T-helper 2 cell treated with Interferon-gamma antibody and Interleukin-4, amounts not matched to agents 5 μg/mL and 100 μg/mL, for 36 hours (primary cell): ENCODE data around the gene TPBGL.

Experiments used
- DNase-seq: peaks from one replicate; pipeline ENCODE4 v3.0.0; 2021; ENCODE audit warnings: low spot score
- H3K27ac Mint-ChIP-seq: one replicate; pipeline ENCODE4 v1.8.0; 2021; ENCODE audit warnings: mild to moderate bottlenecking, mixed read lengths
- H3K27me3 Mint-ChIP-seq: one replicate; pipeline ENCODE4 v1.8.0; 2021; ENCODE audit warnings: low read depth, mixed read lengths
- H3K36me3 Mint-ChIP-seq: one replicate; pipeline ENCODE4 v1.8.0; 2021; ENCODE audit warnings: low read depth, mixed read lengths
- H3K4me1 Mint-ChIP-seq: one replicate; pipeline ENCODE4 v1.8.0; 2021; ENCODE audit warnings: low read depth, mixed read lengths
- H3K4me3 Mint-ChIP-seq: one replicate; pipeline ENCODE4 v1.8.0; 2022; ENCODE audit warnings: mild to moderate bottlenecking, moderate library complexity, mixed read lengths
- H3K9me3 Mint-ChIP-seq: one replicate; pipeline ENCODE4 v1.8.0; 2021; ENCODE audit warnings: mixed read lengths

The TPBGL gene

DNA sequence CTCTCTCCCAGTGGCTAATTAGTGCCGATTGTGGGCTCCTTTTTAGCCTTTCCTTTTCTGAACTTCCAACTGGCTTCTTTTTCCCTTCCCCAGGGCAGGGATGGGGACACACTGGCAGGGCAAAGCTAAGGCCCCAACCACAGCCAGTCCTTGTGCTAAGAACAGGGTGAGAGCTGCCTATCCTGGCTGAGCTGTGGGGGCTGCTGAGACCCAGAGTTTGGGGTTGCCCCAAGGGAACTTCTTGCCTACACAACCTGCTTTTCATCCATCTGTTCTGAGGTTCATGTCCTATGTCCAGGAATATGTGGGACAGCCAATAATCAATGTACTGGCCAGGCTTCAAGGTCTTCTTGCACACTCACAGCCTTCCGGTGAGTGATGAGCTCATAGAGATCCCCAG is 10.0 kb upstream of the TPBGL start:
- H3K27ac Mint-ChIP-seq: no peak overlapping the region
- H3K4me3 Mint-ChIP-seq: no peak overlapping the region
- H3K9me3 Mint-ChIP-seq: no peaks in the 10 kb centered on the region
- H3K36me3 Mint-ChIP-seq: no peaks in the 10 kb centered on the region
- no peak for DNase-seq
- no peaks in the 10 kb centered on the region for H3K27me3 Mint-ChIP-seq
- no peaks in the 10 kb centered on the region for H3K4me1 Mint-ChIP-seq

DNA sequence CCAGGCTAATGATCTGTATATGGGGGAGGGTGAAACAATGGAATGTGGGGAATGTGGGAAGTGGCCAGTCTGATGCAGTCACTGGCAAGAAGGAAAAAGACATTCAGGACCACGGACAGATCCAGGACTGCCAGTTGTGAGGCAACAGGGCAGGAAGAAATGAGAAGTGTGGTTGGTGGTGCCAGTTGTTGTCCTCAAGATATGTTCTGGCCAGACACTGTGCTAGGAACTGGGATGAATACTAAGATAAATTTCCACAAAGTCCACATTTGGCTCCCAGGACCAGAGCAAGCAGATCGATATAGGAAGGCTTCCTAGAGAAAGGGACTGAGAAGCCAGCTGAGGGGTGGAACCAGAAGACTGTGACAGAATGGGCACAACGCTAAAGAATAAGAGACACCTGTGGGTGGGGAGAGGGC is 6.8 kb upstream of the TPBGL start:
- no peak for DNase-seq
- Mint-ChIP-seq H3K4me1 (no peaks in the 10 kb centered on the region), H3K27ac (no peak overlapping the region), H3K27me3 (peaks cover 7% of the 10 kb centered on the region), H3K9me3 (no peaks in the 10 kb centered on the region), H3K4me3 (no peak overlapping the region), H3K36me3 (no peaks in the 10 kb centered on the region)

DNA sequence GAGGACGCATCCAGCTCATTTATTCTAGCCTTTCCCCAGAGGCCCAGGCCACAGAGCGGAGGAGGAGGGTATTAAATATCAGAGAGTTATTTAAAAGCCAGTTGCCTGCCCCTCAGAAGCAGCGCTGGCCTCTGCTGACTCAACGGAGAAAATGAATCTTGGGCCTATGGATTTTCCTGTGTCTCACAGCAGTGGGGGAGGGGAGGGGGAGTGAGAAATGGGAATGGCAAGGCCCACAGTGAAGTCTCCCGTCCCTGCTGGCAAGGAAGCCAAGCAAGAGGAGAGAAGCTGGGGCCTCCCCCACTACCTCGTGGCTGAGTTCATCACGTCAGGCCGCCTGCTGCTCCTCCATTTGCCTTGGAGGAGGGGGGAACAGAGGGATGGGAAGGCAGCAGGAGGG is 4.5 kb upstream of the TPBGL start:
- Mint-ChIP-seq H3K27ac (no peak overlapping the region), H3K4me3 (no peak overlapping the region), H3K4me1 (no peaks in the 10 kb centered on the region), H3K9me3 (no peaks in the 10 kb centered on the region), H3K27me3 (peaks cover 23% of the 10 kb centered on the region), H3K36me3 (no peaks in the 10 kb centered on the region)
- no peak for DNase-seq

DNA sequence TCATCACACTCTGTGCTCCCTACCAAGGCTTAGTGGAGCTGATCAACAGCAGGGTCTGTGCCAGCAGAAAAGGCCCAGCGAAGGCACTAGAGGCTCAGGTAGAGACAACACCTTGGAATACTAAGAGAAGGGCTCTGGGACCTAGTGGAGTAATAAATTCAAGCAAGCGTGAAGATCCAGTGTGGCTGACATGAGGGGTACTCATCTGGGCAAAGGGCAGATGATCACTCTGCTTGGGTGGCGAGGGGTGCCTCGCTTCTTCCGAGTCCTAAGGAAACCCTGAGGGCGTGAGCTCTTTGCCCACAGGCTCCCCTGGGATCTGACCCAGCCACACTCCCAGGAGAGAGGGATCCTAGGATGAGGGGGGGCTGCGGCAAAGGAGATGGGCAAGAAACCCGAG is 3.5 kb upstream of the TPBGL start:
- Mint-ChIP-seq H3K4me1 (no peaks in the 10 kb centered on the region), H3K4me3 (no peak overlapping the region), H3K36me3 (no peaks in the 10 kb centered on the region), H3K9me3 (no peaks in the 10 kb centered on the region), H3K27ac (no peak overlapping the region), H3K27me3 (peaks cover 24% of the 10 kb centered on the region)
- DNase-seq: no peak

DNA sequence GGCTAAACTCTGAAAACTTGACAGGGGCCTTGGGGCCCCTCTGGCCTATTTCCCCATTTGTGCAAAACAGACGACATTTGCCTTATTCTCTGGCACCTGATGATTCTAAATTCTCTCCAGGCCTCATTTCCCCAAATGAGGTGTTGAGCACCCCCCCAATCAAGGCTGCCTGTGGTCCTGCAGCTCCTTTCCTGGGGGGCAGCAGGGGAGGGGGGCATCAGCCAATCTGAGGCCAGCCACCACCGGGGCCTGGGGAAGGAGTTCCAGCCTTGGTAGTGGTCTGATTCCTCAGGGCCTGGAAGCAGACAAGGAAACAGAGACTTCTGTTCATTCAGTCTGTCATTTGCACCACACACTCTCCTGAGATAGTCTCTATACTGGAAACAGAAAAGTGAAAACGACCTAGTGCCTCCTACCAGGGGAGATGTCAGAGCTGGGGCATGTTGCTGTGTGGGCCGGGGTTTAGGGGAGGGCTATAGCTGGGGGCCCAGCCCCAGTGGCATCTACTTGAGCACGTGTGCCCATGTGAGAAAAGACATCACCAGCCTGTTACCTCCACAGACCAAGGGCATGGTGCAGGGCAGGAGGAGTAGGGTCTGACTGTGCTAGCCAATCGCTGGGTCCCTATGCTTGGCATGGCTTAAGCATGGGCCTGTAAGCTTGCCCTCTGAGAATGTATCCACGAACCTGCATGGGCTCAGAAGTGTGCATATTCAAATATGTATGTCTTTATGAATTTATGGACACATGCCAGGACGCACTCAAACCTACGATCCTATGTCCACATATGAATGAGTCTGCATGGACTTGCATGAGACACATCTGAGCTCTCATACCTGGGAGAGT is 1.8 kb upstream of the TPBGL start:
- no peaks in the 10 kb centered on the region for H3K36me3 Mint-ChIP-seq
- no peak overlapping the region for H3K27ac Mint-ChIP-seq
- H3K27me3 Mint-ChIP-seq: peaks cover 42% of the 10 kb centered on the region
- H3K4me3 Mint-ChIP-seq: peak overlapping the region; percentile 69
- no peaks in the 10 kb centered on the region for H3K9me3 Mint-ChIP-seq
- no peak for DNase-seq
- peaks cover 5% of the 10 kb centered on the region for H3K4me1 Mint-ChIP-seq

DNA sequence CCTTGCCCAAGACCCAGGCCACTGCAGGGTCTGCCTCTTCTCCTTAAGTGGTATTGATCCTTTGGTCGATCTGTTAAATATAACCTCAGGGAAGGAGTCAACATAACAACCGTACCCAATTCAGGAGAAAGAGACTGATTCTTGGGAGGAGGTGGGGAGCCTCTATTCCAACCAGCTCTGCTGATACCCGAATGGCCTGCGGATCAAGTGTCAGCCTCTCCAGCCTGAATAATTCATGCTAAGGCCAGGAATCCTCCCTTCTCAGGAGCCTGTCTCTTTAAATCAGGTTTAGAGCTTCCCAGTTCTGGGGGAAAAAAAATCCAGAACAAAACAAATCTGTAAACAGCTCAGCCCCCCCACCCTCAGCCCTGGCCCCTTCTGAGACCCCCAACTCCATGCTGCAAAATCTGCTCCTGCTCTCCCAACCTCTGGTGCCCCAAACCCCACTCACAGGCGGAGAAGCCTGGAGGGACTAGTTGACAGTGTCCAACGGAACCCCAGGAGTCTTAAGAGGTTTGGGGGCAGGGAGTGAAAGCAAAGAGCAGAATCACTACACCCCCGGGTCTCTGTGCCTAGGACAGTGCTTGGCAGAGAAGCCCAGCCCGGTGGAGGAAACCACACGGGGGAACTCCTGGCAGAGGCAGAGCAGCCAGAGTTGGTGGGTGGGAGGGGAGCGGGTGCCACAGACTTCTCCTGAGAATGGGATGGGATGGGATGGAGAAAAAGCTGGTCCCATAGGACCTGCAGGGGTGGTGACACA is 863 bp upstream of the TPBGL start:
- Mint-ChIP-seq H3K4me3 (peak overlapping the region; percentile 69), H3K9me3 (no peaks in the 10 kb centered on the region), H3K36me3 (no peaks in the 10 kb centered on the region), H3K4me1 (peaks cover 5% of the 10 kb centered on the region), H3K27me3 (peaks cover 46% of the 10 kb centered on the region), H3K27ac (no peak overlapping the region)
- DNase-seq: no peak

DNA sequence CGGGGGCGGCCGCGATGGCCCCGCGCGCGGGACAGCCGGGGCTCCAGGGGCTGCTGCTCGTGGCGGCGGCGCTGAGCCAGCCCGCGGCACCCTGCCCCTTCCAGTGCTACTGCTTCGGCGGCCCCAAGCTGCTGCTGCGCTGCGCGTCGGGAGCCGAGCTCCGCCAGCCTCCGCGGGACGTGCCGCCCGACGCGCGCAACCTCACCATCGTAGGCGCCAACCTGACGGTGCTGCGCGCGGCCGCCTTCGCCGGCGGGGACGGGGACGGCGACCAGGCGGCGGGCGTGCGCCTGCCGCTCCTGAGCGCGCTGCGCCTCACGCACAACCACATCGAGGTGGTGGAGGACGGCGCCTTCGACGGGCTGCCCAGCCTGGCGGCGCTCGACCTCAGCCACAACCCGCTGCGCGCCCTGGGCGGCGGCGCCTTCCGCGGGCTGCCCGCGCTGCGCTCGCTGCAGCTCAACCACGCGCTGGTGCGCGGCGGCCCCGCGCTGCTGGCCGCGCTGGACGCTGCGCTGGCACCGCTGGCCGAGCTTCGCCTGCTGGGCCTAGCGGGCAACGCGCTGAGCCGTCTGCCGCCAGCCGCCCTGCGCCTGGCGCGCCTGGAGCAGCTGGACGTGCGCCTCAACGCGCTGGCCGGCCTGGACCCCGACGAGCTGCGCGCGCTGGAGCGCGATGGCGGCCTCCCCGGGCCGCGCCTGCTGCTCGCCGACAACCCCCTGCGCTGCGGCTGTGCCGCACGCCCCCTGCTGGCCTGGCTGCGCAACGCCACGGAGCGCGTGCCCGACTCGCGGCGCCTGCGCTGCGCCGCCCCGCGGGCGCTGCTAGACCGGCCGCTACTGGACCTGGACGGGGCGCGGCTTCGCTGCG is 697 bp downstream of the TPBGL start:
- no peaks in the 10 kb centered on the region for H3K36me3 Mint-ChIP-seq
- H3K27me3 Mint-ChIP-seq: peaks cover 51% of the 10 kb centered on the region
- peak overlapping the region; percentile 61 for H3K4me3 Mint-ChIP-seq
- no peak overlapping the region for H3K27ac Mint-ChIP-seq
- H3K4me1 Mint-ChIP-seq: peaks cover 5% of the 10 kb centered on the region
- DNase-seq: peak; percentile 89
- H3K9me3 Mint-ChIP-seq: no peaks in the 10 kb centered on the region

DNA sequence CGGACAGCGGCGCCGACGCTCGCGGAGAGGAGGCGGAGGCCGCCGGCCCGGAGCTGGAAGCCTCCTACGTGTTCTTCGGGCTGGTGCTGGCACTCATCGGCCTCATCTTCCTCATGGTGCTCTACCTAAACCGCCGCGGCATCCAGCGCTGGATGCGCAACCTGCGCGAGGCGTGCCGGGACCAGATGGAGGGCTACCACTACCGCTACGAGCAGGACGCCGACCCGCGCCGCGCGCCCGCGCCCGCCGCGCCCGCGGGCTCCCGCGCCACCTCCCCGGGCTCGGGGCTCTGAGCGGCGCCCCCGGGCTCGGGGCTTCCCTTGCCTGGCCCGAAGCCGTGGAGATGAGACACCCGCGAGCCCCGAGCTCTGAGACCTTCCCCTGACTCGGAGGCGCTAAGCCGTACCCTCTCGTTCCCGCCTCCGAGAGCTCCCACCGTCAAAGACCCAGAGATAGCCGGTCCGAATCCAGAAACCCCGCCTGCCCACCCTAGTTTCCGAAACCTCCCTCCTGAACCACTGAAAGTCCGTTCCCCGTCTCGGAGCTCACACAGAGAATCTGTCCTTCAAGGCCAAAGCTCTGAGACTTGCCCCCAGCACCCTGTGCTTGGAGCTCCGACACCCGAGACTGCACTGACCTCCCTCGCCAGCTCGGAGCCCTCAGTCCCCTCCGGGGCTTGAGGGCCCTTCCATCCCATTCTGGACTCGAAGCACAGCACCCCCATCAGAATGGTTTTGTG is 1.5 kb downstream of the TPBGL start:
- Mint-ChIP-seq H3K4me3 (peak overlapping the region; percentile 79), H3K9me3 (no peaks in the 10 kb centered on the region)

DNA sequence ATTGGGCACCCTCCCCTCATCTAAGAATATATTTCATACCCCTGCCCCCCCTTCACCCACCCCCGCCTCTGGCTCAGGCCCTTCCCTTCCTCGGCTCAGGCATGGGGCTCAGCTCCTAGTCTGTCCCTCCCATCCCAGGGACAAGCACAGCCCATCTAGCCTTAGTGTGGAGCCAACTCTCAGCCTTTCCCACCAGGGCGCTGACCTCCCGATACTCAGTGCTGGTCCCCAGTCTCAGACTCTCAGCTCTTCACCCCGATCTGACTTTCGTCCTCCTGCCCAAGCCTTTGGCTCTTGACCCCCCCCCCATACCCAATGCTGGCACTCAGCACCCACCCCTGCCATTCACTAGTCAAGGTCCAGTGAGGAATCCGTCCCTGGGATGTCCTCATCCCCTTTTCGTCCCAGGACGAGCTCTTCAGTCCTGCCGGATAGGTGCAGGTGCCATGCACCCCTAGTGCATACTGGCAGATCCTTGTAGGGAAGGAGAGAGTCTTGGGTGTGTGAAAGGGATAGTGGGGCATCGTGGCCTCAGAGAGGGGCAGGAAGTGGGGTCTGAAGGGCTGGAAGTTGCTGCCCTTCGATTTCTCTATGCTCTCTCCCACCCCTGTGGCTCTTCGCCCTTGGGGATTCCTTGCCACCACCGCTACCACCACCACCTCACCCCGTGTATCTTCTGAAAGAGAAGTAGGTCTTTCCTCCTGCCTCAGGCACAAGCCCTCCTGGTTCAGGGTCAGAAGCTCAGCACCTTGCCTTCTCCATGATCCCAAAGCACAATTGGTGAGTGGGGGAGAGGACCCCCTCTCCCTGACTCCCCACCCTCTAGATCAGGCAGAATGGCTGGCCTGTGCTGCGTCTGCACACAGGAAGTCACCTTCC is 2.4 kb downstream of the TPBGL start:
- Mint-ChIP-seq H3K9me3 (no peaks in the 10 kb centered on the region), H3K4me1 (peaks cover 5% of the 10 kb centered on the region), H3K36me3 (no peaks in the 10 kb centered on the region), H3K27me3 (peaks cover 46% of the 10 kb centered on the region), H3K4me3 (peak overlapping the region; percentile 79), H3K27ac (no peak overlapping the region)
- DNase-seq: no peak

More for the DNA sequence above, 1.5 kb downstream of the TPBGL start:
- H3K36me3 Mint-ChIP-seq: no peaks in the 10 kb centered on the region
- H3K4me1 Mint-ChIP-seq: peaks cover 5% of the 10 kb centered on the region
- DNase-seq: no peak
- H3K27ac Mint-ChIP-seq: peak overlapping the region; percentile 7
- H3K27me3 Mint-ChIP-seq: peaks cover 51% of the 10 kb centered on the region

DNA sequence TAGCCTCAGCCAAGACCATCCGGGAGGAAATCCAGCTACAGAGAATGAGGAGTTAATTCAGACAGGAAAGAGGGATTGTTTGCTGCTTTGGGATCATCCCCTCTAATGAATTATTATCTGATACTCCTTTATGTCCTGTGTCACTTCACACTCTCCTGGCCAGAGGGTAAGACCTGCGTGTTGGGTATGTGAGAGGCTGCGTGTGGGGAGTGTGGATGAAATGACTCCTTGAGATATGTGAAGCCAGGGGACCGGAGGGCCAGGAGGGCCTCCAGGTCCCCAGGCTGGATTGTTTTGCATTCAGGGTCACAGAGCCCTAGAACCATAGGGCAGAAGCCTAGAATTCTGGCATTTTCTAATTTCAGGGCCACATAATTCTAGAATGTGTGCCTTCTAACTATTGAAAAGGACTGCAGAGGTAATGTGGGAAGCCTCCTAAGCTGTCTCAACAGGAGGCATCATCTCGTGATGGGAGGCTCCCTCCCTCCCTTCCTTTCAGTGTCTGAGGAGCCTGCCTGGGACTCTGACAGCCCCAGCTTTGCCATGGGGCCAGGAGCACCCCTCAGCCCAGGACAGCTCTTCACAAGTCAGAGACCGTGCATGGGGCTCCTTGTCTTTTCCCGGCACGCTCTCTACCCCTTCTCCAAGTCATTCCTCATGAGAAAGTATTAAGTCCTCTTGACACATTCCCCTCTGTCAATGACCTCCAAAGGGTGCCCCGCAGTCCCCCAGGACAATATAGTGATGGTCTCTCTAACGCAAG is 3.7 kb downstream of the TPBGL start:
- H3K4me1 Mint-ChIP-seq: peaks cover 8% of the 10 kb centered on the region
- no peak overlapping the region for H3K4me3 Mint-ChIP-seq
- no peak overlapping the region for H3K27ac Mint-ChIP-seq
- no peaks in the 10 kb centered on the region for H3K9me3 Mint-ChIP-seq
- peaks cover 43% of the 10 kb centered on the region for H3K27me3 Mint-ChIP-seq
- DNase-seq: no peak
- H3K36me3 Mint-ChIP-seq: no peaks in the 10 kb centered on the region

DNA sequence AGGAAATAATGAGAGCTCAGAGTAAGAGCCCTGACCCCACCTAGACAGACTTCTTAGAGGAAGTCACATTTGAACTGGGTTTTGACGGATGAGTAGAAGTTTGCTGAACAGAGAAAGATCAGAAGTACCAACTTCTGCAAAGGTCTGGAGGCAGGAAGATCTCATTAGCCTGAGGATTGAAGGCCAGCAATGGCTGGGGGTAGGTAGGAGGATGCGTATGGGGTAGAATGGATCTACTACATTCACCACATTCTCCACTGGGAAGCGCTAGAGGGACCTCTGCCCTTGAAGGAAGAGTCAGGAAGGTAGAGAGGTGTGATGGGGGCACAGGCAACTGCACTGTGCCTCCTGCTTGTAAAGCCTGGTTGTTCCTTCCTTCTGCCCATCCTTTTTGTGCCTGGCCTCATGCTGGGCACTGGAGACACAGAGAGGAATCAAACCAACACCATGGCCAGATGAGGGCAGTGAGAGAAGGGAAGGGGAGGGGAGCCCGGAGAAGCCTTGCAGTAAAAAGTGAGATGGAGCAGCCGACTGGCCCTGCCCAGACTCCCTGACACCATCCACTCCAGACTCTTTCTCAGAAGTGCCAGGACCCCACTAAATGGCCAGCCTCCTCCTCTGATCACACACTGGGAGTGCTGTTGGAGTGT is 4.9 kb downstream of the TPBGL start:
- H3K4me3 Mint-ChIP-seq: no peak overlapping the region
- no peak for DNase-seq
- peaks cover 8% of the 10 kb centered on the region for H3K4me1 Mint-ChIP-seq
- H3K9me3 Mint-ChIP-seq: no peaks in the 10 kb centered on the region
- H3K36me3 Mint-ChIP-seq: no peaks in the 10 kb centered on the region
- no peak overlapping the region for H3K27ac Mint-ChIP-seq
- peaks cover 31% of the 10 kb centered on the region for H3K27me3 Mint-ChIP-seq
